NK-92 (cell line): ENCODE results near the gene LIMS1.
"Not testable (repeated sequence)": the region's sequence is repeated elsewhere in the genome, so short reads cannot be mapped to it uniquely, and the experiment has no call there.

Experiments
- DNase-seq: peaks from one replicate; lab custom pipeline; 2025; ENCODE audit not compliant: unreplicated experiment; lab: John Stamatoyannopoulos, UW

The LIMS1 gene, protein sequence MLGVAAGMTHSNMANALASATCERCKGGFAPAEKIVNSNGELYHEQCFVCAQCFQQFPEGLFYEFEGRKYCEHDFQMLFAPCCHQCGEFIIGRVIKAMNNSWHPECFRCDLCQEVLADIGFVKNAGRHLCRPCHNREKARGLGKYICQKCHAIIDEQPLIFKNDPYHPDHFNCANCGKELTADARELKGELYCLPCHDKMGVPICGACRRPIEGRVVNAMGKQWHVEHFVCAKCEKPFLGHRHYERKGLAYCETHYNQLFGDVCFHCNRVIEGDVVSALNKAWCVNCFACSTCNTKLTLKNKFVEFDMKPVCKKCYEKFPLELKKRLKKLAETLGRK

DNA sequence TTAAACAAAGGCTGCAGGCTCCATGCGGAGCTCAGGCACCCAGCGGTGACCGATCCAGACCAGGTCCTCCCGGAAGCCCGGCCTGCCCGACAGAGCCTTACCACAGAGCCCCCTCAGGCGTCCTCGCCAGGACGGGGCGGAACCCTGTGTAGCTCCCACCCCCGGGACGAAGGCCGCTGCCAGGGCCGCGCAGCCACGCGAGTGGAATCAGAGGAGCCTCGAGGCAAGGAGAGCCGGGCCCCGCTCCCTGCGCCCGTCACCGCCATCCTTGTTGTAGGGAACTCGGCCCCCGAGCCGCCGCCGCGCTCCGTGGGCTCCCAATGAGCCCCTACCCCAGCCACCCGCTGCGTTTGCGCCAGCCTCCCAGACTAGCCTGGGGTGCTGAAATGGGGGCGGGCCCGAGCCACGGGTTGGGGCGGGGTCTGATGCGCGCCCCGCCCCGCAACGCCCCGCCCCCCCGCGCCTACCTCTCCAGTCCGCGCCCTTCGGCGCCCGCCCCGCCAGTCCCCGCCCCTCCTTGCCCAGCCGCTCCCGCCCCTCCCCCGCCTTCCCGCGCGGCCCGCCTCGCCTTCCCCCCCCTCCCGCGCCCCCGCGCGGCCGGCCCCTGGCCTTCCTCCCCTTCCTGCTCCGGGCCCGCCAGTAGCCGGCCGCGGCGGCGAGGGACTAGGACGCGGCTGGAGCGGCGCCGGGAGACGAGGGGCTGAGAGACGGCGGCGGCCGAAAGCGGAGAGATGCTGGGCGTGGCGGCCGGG is at the start of gene LIMS1:
Gene LIMS1 (plus strand): TSS at position 639 of the 752 bp plus-strand sequence. CDS start 93 bp downstream, at position 732.
- DNase-seq, result peak; percentile 16

DNA sequence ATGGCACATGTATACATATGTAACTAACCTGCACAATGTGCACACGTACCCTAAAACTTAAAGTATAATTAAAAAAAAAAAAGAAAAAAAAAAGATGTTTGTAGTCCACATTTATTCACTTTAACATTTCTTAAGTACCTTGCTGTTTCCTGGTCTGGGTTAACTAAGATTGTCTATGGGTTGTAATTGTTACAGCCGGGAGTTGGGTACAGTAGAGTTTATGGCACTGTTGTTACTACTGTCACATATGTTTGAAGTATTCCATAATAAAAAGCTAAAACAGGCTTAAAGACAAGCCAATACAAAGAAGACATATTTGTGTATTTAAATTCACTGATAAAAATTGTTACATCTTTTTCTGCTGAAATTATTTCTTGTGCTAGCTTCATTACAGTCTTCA is 49.0 kb upstream of the LIMS1 start:
- no peak for DNase-seq

DNA sequence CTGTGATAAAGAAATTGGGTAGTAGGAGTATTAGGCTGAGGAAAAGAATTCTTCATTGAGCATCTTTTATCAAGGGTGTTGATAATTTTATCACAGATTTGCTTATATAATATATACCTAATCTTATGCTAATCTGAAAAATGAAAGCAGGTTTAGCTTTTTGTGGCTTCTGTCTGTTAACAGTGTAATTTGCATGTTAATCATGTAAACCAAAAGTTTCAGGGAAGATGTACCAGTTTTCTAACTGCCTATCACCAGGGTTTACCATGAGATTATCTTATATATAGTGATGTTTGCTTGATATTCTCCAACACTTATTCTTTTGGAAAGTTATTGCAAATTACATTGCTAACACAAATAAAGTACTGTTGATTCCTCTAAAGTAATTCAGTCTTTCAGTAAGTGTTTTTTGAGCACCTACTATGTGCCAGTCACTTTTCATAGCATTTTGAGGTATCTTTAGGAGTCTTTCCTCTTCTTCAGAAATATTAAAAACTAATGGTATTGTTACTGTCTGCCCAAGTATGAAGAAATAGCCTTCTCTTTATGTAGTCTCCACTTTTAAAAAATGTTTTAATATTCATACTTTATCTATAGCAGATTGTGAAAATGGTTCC is 43.7 kb upstream of the LIMS1 start:
- no peak for DNase-seq

DNA sequence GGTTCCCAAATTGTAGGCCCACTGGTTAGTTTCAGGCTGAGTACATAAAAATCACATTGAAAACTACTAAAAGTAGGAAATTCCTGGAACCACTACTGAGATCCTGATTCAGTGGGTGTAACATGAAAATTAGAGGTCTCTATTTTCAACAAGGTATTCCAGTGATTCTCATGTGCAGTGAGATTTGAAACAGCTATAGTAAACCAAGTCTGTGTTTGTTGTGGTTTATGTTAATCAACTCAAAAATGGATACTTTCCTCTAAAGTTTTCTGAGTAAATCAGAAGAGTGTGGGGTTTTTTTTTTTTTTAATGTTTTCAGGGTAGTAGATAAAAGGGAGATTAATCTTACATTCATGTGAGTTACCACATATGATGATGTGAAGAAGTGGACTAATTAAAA is 42.4 kb upstream of the LIMS1 start:
- DNase-seq, result no peak

DNA sequence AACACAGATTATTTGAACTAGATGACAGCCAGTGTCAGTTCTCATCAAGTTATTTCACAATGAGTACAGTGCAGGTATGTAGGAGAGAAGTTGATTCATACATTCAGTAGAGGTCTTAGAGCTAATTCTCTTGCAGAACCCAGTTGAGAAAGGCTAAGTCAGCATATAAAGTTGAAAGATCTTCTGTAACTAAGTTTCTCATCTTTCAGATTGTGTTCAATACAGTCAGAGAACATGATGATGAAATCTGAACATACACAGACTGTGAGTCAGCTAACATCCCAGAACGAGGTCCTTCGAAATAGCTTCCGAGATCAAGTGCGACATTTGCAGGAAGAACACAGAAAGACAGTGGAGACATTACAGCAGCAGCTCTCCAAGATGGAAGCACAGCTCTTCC is 41.9 kb upstream of the LIMS1 start:
- DNase-seq, result no peak

DNA sequence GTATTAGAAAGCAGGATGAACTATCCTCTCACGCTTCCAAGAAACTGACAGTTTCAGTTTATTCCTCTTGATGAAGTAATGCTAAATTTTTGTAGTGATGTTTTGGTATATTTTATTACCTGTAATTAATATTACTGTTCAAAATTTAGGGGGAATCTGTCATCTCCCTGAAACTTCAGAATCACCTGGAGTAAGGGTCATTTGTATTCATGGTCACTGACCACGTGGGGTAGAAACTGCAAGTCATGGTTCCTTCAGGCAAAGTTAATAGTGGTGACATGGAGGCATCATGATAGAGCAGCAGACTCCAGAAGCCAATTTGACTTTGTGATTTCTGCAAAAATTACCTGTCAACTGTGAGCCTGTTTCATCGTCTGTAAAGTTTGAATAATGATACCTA is 38.1 kb upstream of the LIMS1 start:
- not testable (repeated sequence) for DNase-seq

DNA sequence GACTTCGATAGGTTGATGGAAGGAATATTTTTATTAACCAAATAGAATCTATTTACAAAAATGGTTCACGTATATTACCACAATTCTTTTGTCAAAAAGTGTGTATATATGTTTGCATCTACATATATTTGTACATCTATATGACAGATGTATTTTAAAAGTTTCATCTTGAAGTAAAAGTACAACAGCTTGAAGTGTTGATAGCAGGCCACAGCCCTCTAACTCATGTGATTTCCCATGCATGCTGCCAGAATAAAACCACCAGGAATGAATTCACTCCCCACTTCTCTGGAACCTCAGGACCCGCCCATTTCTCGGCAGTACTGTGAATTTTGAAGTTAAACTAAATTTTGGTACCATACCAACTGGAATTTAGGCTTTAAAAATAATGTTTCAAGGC is 26.6 kb upstream of the LIMS1 start:
- DNase-seq, result not testable (repeated sequence)

DNA sequence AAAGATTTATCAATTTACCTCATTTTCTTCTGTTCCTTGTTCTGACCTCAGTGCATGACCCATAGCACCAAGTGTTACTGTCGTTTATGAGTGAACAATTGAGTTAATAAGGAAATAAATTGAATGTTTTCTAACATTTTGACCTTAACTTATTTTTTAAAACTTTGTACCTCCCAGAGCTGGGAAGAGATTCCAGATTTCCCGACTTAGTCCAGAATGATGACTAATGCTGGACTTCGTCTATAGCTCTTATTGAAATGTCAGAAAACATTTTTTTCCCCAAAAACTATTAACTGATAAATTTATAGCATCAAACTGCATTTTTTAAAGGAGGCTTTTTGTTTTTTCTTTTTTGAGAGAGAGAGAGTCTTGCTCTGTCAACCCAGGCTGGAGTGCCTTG is 21.8 kb upstream of the LIMS1 start:
- DNase-seq, result not testable (repeated sequence)

DNA sequence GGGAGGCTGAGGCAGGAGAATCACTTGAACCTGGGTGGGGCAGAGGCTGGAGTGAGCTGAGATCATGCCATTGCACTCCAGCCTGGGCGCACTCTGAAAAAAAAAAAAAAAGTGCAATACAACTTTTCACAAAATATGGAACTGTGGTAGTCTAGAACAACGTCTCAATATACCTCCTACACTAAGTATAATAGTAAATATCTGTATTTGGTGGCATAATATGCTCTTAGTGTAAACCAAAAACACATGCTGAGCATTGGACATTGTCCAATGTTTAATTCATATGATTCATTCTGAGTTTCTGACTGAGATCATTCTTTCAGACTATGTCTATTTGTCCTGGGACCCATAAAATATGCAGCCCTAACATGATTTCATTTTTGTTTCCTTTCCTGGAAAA is 19.8 kb upstream of the LIMS1 start:
- not testable (repeated sequence) for DNase-seq

DNA sequence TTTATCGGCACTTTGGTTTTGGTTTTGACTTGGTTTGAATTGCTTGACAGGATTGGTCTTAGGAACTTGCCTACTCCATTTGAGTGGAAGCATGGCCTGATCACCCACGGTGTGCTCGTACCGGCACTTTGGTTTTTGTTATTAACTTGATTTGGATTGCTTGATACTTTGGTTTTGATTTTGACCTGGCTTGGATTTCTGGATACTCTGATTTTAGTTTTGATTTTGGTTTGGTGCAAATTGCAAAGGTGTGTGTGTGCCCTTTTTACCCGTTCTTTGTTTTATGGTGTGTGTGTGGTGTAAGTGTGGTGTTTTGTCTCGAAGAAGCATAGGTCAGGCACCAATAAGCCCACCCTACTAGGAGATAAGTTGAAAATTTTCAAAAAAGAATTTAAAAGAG is 9.6 kb upstream of the LIMS1 start:
- DNase-seq, result not testable (repeated sequence)

DNA sequence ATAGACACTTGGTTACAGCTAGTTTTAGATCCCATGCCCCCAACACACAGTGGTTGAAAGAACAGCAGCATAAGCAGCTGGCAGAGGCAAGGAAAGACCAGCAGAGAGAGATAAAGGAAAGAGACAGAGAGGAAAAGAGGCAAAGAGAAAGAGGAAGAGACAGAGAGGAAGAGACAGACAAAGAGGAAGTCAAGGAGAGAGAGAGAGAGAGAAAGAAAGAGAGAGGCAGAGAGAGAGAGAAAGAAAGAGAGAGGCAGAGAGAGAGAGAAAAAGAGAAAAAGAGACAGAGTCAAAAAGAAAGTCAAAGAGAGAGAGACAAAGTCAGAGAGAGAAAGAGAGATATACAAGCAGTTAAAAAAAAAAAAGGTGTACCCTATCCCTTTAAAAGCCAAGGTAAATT is 9.0 kb upstream of the LIMS1 start:
- DNase-seq, result not testable (repeated sequence)

DNA sequence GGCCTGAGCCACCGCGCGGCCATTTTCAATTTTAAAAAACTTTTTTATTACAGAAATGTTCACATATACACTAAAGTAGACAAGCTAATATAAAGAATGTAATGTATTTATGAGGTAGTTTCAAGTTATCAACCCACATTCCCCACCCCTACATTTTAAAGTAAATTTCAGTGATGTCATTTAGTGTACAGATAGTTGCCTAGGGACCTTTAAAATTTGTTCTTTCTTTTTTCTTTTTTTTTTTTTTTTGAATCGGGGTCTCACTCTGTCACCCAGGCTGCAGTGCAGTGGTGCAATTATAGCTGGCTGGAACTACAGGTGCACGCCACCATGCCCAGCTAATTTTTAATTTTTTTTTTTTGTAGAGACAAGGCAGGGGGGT is 2.6 kb upstream of the LIMS1 start:
- DNase-seq, result no peak

DNA sequence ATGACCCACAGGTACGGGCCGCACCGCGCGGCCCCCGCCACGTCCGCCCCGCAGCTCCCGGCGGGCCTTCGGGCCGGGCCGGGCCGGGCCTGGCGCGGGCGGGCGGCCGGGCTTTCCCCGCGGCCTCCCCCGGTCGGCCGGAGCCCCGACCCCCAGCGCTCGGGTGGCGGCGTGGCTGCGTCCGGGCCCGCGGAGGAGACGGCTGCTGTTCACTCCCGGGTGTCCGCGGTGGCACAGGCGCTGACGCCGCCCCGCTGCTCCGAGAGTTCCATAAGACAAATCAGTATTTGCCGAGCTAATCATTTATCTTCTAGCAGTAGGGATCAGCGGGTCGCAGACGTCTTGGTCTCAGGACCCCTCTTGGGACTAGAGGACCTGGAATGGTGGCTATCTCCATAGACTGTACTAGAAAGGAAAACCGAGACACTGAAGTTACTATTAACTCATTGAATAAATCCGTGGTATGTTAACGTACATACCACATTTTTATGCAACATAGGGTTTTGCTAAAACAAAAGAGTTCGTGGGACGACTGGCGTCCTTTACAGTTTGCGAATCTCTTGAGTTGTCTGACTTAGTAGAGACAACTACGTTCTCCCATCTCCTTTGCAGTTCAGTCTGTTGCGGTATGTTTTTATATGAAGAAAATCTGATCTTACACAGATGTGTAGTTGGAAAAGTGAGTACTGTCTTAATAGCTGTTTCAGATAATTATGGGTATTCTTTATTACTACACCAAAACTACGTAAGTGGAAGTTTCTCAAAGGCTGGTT is 500 bp downstream of the LIMS1 start:
- DNase-seq, result no peak

DNA sequence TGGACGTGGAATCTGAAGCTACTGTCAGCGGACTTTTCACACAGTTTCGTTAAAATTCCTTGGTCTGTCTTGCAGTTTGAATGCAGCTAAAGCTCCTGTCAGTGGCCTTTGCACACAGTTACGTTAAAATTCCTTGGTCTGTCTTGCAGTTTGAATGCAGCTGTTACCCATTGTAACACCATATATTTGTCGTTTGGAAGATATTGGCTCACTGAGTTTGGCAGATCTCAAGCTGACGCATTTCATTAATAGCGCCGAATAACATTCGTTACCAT is 1.0 kb downstream of the LIMS1 start:
- DNase-seq, result no peak

DNA sequence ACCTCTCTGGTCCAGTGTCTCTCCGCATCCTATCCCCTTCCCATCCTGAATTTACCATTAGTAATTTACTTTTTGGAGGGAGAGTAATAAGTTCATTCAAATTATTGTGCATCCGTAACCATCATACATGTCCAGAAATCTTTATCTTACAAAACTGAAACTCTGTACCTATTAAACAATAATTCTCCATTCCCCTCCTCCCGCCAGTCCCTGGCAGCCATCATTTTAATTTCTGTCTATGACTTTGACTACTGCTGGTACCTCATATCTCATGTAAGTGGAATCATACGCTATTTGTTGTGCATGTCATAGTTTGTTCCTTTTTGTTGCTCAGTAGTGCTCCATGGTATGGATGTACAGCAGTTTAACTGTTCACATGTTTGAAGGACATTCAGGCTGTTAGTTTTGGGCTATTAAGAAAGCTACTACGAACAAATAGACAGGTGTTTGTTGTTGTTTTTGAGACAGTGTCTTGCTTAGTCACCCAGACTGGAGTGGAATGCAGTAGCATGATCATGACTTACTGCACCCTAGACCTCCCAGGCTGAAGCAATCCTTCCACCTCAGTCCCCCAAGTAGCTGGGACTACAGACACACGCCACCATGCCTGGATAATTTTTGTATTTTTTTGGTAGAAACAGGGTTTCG is 2.0 kb downstream of the LIMS1 start:
- no peak for DNase-seq

DNA sequence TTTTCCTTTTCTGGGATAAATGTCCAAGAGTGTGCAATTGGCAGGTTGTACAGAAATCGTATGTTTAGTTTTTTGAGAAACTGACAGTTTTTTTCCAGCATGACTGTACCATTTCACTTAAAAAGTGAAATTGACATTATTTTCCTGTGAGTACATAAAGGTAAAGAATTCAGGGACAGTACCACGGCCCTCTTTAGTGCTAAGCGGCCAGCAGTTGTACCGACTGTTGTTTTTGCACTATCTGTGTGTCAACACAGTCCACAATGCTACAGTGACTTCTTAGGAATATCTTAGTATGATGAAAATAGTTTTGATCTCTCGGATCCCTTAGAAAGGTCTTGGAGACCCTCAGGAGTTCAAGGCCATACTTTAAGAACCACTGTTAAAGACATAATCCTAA is 2.6 kb downstream of the LIMS1 start:
- no peak for DNase-seq

DNA sequence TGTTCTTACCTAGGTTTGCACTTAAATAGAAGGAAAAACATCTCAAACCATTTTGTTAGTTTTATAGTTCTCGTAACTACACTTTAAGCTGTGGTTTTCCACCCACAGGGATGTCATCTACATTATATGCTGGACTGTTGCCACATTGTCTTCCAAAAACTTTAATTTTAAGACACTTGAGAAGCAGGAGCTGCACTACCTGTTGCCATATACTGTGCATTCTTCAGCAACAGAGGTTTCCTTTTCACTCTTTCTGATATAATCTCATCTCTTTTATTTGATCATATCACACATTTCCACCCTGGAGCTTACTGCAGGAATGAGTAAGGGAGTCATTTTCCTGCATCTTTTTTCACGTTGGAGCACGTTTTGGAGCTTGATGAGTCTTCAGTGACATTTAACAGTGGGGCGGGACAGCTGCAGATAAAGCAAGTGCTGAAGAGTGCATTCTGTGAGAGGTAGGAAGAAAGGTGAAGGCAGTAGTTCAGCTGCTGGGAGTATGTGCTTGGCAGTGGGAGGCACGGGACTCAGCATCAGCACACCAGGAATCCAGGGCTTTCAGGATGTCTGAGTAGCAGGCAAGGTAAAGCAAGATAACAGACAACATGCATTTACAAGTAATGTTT is 3.8 kb downstream of the LIMS1 start:
- no peak for DNase-seq

DNA sequence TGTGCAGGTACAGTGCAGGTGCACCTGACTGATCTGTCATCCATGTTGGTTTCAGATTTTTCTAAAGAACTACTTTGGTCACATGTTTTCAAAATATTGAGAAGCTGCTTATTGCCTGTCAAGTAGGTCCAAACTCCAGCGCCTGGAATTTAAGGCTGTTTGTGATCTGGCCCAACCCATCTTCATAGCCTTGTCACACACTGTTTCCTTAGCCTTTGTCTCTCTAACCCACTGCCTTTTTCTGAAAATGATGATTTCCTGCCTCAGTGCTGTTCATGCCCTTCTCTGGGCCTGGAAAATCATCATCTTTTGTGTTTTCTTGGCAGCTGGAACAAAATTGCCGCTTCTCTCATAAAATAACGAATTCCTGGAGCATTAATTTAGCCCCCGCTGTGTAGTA is 7.2 kb downstream of the LIMS1 start:
- no peak for DNase-seq

DNA sequence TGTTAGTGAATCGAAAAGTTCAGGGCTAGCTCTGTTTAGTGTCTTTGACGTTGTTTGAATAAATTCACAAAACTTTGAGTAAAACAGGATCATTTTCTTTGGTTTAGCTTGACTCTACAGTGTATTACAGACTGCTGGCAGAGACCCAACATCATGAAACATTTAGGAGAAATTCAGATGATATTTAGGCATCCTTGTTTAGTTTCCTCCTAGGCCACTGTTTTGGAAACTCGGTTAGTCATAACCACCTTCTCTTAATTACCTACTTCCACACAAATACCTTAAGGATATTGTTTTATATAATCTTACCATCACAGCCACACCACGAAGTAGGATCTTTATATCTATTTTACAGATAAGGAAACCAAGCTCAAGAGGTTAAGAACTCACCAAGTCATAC is 7.8 kb downstream of the LIMS1 start:
- no peak for DNase-seq

DNA sequence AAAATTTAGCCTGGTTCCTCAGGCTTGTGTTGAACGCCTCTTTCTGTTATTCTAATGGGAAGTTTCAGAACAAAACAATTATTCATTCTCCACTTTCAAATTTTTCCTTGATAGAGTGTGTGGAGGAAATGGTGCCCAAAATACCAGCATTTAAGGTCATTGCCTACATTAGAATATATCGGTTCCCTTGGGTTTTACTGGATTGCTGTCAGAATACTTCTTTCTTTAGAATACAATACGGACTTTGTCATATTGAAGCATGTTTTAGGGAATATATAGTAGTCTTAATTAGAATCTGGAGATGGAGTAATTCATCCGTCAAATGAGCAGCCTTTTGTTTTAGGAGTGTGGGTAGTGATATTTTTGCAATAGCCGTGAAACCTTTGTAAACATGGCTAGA is 13.3 kb downstream of the LIMS1 start:
- no peak for DNase-seq
